Rectal smooth muscle tissue (tissue), 1 donor: ENCODE data around the gene GGCX.

Experiments
- H3K27ac ChIP-seq: one replicate; pipeline ENCODE4 v1.7.0; 2013; ENCODE audit warnings: low read depth, low read length, inconsistent platforms
- H3K27me3 ChIP-seq: one replicate; pipeline ENCODE4 v1.7.0; 2013; ENCODE audit warnings: low read length; ENCODE audit not compliant: control insufficient read depth, insufficient read depth
- H3K36me3 ChIP-seq: one replicate; pipeline ENCODE4 v1.7.0; 2013; ENCODE audit warnings: low read length; ENCODE audit not compliant: control insufficient read depth, insufficient read depth
- H3K4me1 ChIP-seq: one replicate; pipeline ENCODE4 v1.7.0; 2013; ENCODE audit warnings: low read length; ENCODE audit not compliant: control insufficient read depth, insufficient read depth
- H3K4me3 ChIP-seq: one replicate; pipeline ENCODE4 v1.7.0; 2013; ENCODE audit warnings: low read length
- H3K9ac ChIP-seq: one replicate; pipeline ENCODE4 v1.7.0; 2013; ENCODE audit warnings: low read length

GGCX gene

DNA sequence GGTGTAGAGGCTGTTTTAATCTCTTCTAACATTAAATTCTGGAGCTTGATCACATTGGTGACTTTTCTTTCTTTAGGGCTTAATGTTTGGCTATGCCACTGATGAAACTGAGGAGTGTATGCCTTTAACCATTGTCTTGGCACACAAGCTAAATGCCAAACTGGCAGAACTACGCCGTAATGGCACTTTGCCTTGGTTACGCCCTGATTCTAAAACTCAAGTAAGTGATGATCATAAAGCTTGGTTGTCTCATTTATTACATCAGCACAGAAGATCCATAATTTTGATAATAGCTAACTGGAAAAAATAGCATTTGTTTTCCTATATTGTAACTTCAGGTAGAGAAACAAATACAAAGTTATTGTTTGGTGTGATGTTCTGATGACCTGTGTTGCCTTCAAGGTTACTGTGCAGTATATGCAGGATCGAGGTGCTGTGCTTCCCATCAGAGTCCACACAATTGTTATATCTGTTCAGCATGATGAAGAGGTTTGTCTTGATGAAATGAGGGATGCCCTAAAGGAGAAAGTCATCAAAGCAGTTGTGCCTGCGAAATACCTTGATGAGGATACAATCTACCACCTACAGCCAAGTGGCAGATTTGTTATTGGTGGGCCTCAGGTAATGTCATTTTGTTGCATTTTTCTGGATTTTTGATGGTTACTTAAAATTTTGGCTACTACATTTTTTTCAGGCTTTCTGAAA, 19.4 kb downstream of the GGCX start:
- peak overlapping the region; percentile 35 for H3K27ac ChIP-seq
- H3K4me3 ChIP-seq = peak overlapping the region; percentile 100
- no peaks in the 10 kb centered on the region for H3K27me3 ChIP-seq
- H3K9ac ChIP-seq = no peak overlapping the region
- H3K4me1 ChIP-seq = peaks cover 28% of the 10 kb centered on the region
- H3K36me3 ChIP-seq = peaks cover 29% of the 10 kb centered on the region

DNA sequence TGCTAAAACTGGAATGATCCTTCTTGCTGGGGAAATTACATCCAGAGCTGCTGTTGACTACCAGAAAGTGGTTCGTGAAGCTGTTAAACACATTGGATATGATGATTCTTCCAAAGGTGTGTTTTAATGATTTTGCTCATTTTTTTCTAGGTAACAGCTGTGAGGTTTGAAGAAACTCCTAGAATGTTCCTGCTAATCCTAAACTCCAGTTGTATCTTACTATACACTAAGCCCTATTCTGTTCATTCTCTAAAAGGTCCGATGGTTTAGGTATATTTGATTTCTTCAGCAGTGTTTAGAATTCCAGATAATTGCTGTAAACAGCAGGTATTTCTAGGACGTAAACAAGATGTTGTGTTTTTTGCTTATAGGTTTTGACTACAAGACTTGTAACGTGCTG, 20.0 kb downstream of the GGCX start:
- Histone ChIP-seq H3K4me3 (peak overlapping the region; percentile 100), H3K4me1 (peaks cover 32% of the 10 kb centered on the region), H3K27ac (no peak overlapping the region), H3K9ac (no peak overlapping the region), H3K27me3 (no peaks in the 10 kb centered on the region), H3K36me3 (peaks cover 27% of the 10 kb centered on the region)

DNA sequence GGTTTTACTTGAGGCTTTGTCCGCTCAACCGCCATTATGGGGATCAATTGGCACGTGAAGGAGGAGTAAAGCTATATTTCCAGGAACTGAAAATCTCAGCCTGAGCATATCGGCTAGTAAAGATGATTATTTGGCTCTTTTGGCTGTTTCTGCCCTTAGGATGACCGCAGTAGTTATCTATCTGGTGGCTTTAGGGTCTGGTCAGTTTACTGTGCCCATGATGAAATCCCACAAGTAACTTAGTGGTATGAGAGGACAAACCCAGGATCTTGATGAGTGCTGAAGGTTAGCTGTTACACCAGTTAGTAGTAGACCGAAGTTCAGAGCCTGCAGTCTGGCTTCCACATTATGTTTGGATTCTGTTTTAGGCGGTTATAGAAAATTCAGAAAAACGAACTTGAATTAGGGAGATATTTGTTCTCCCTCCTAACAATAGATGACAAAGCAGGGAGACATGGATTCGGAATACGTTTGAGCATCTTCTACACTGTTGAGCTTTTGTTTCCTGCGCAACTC, 21.1 kb downstream of the GGCX start:
- Histone ChIP-seq H3K9ac (peak overlapping the region; percentile 73), H3K36me3 (peaks cover 23% of the 10 kb centered on the region), H3K27me3 (no peaks in the 10 kb centered on the region), H3K4me3 (peak overlapping the region; percentile 100), H3K27ac (peak overlapping the region; percentile 100), H3K4me1 (peaks cover 32% of the 10 kb centered on the region)

DNA sequence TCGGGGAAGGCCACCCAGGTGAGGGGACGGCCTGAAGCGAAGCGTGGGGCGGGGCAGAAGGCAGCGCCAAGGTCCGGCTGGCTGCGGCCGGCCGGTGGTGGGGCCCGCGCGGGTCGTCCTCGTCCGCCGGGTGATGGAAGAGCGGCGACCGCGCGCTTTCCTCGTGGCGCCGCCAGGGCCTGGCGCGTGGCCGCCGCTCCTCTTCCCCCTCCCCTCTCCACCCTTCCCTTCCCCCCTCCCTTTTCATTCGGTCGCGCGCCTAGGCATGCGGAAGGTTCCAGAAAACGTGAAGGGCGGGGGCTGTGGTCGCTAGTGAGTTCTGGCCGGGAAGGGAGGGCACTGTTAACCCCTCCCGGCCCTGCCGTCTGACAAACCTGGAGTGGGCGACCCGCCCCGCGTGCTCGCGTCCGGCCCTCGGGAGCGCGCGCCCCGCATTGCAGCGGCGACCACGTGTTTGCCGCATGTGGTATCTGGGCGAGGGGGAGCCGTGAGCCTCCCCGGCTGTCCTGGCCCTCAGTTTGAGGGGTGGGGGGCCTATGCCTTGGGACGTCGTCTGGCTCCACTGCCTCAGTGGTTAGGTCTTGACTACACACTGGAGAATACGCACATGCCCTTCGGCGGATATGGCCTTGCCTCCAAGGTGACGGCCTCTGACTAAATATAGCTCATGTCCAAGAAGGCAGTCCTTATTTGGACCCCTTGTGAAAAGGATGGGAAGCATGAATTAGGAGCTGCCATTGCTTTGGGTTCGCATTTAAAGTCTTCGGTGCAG, 21.7 kb downstream of the GGCX start:
- H3K36me3 ChIP-seq = peaks cover 23% of the 10 kb centered on the region
- no peaks in the 10 kb centered on the region for H3K27me3 ChIP-seq
- H3K4me1 ChIP-seq = peaks cover 32% of the 10 kb centered on the region

DNA sequence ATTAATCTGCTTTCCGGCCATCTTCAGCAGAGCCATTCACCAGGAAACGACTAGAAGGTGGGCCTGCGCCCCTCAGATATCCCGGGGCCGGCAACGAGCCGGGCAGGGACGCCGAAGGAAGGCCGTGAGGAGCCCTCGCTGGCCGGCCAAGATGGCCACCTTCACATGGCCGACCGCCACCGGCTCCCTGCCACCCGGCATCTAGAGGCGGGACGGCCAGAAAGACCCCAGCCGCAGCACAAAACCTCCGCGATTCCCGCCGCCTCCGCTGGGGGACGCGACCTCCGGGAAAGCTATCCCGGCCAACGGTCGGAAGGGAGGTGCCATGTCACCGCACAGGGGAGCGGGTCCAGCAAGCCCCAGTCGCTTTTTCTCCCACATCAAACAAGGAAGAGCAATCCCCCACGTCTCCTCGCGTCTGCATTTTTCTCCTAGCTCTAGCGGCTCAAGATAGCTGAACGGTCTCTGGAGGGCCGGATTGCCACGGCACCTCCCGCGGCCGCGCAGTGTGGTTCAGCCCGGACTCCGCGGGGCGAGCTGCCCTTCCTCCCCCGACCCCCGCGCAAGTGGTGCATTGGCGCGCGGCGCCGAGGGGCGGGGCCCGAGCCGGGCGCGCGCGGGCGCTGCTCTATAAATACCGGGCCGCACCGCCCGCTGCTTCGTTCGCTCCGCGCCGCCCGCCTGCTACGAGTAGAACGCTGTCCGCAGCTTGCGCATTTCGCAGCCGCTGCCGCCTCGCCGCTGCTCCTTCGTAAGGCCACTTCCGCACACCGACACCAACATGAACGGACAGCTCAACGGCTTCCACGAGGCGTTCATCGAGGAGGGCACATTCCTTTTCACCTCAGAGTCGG, 22.6 kb downstream of the GGCX start, which contains the start of gene MAT2A:
Gene MAT2A (plus strand): TSS at position 662 of the 854 bp plus-strand sequence. CDS start 120 bp downstream, at position 782.
- H3K9ac ChIP-seq = peak within 1 kb of the TSS; percentile 100
- peaks cover 30% of the 10 kb centered on the region for H3K4me1 ChIP-seq
- H3K27me3 ChIP-seq = no peaks in the 10 kb centered on the region
- H3K27ac ChIP-seq = peak within 1 kb of the TSS; percentile 100
- H3K4me3 ChIP-seq = peak within 1 kb of the TSS; percentile 100
- H3K36me3 ChIP-seq = peaks cover 18% of the 10 kb centered on the region

More for the DNA sequence above, 21.7 kb downstream of the GGCX start:
- Histone ChIP-seq H3K27ac (peak overlapping the region; percentile 100), H3K9ac (peak overlapping the region; percentile 100), H3K4me3 (peak overlapping the region; percentile 100)

DNA sequence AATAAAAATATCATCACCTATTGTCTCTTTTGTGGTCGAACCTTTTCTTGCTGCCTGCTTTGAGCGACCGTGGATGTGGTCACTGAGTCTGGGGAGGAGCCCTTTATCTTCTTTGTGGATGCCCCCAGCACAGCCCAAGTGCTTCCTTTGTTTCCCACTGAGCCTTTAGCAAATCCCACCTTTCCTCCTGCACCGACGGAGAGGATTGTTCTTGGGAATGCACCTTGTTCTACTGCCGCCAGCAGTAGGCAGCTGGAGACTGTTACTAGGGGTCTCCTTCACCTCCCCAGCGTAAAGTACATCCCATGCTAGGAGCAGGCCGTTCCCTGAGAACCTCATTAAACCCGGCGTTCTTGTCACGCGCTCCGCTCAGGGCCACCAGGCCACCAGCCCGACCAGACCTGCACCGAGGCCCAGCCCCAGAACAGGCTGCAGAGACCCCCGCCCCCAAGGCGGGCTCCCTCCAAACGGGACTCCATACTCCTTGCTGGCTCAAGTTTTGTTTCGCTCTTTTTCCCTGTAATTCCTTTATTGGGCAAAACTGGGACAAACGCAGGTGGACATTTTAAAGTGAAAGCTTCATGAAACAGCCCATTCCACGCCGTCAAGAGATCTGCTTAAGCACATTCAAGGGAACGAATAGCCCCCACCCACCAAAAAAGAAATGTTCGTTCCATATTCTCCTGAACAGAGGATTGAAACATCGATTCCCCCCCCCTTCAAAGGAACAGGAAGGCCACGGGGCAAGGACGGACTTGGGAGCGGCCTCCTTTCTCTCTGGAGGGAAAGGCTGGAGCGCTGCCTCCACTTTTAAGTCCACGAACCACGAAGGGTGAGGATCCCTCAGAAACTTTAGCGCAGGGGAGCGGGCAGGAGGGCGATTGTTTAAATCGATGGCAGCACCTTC, 23.4 kb downstream of the GGCX start:
- peak overlapping the region; percentile 100 for H3K4me3 ChIP-seq
- peaks cover 15% of the 10 kb centered on the region for H3K36me3 ChIP-seq
- no peaks in the 10 kb centered on the region for H3K27me3 ChIP-seq
- peak overlapping the region; percentile 100 for H3K27ac ChIP-seq
- peaks cover 30% of the 10 kb centered on the region for H3K4me1 ChIP-seq
- peak overlapping the region; percentile 97 for H3K9ac ChIP-seq

DNA sequence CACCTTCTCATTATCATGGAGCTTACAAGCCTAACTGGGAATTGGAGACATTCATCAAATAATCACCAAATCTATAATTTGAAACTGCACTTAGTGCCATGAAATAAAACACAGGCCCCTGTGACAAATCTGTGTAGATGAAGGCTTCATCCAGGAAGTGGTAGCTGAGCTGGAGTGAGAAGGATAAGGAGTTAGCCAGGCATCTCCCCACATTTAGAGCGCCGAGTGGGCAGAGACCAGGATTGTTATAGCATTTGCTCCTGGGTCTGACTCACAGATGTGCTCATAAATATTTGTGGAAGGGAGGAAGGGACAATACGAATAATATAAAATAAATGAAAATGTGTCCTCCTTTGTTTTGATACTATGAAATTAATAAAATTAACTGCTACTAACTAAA, 24.8 kb downstream of the GGCX start:
- H3K4me3 ChIP-seq = no peak overlapping the region
- no peaks in the 10 kb centered on the region for H3K27me3 ChIP-seq
- H3K36me3 ChIP-seq = peaks cover 1% of the 10 kb centered on the region
- H3K27ac ChIP-seq = peak overlapping the region; percentile 100
- no peak overlapping the region for H3K9ac ChIP-seq
- peaks cover 17% of the 10 kb centered on the region for H3K4me1 ChIP-seq

DNA sequence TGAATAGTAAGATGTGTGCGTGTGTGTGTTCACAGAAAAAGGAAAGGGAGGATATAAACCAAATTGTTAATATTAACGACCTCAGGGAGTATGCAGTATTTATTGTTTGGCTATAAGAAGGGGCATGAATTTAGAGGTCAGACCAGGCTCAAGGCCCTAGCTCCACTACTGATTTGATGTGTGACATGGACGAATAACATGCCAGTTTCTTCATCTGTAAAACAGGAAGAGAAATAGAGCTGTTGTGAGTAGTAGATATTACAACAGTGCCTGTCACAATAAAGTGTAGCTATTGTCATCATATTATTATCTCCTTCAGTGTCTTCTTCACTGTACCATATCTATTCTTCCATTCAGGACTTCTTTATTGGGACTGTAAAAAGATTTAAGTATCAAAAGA, 26.4 kb downstream of the GGCX start:
- no peaks in the 10 kb centered on the region for H3K36me3 ChIP-seq
- H3K27ac ChIP-seq = no peak overlapping the region
- no peaks in the 10 kb centered on the region for H3K27me3 ChIP-seq
- peaks cover 12% of the 10 kb centered on the region for H3K4me1 ChIP-seq
- H3K4me3 ChIP-seq = no peak overlapping the region
- no peak overlapping the region for H3K9ac ChIP-seq

DNA sequence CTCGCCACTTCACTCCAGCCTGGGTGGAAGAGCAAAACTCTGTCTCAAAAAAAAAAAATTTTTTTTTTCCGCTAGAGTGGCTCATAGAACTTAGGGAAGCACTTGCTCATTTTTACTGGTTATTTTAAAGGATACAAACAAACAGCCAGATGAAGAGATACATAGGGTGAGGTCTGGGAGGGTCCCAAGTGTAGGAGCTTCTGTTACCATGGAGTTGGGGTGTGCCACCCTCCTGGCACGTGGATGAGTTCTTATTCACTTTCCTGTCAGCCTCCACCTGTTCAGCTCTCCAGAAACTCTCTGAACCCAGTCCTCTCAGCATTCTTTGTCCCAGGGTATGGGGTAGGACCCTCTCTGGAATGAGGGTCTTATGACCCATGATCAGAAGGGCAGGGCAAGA, 27.2 kb downstream of the GGCX start:
- Histone ChIP-seq H3K27me3 (no peaks in the 10 kb centered on the region), H3K4me1 (peaks cover 12% of the 10 kb centered on the region), H3K27ac (no peak overlapping the region), H3K36me3 (no peaks in the 10 kb centered on the region), H3K4me3 (no peak overlapping the region), H3K9ac (no peak overlapping the region)

DNA sequence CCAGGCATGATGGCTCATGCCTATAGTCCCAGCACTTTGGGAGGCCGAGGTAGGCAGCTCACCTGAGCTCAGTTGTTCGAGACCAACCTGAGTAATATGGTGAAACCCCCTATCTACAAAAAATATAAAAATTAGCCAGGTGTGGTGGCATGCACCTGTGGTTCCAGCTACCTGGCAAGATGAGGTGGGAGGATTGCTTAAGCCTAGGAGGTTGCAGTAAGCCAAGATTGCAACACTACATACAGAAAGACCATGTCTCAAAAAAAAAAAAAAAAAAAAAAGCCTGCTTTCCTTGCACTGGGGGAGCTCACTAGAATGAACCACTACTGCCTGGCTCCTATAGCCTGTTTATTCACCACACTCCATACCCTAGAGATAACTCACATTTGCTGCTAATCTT, 29.7 kb downstream of the GGCX start:
- H3K9ac ChIP-seq = no peak overlapping the region
- H3K4me1 ChIP-seq = peaks cover 4% of the 10 kb centered on the region
- H3K36me3 ChIP-seq = no peaks in the 10 kb centered on the region
- no peak overlapping the region for H3K4me3 ChIP-seq
- no peak overlapping the region for H3K27ac ChIP-seq
- no peaks in the 10 kb centered on the region for H3K27me3 ChIP-seq

DNA sequence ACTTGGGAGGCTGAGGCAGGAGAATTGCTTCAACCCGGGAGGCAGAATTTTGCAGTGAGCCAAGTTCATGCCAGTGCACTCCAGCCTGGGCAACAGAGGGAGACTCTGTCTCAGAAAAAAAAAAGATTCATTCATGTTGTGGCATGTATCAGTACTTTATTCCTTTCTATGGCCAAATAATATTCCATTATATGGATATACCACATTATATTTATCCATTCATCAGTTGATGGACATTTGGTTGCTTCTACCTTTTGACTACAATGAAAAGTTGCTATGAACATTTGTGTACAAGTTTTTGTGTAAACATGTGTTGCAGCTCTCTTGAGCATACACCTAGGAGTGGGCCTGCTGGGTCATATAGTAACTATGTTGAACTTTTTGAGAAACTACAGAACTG, 31.5 kb downstream of the GGCX start:
- Histone ChIP-seq H3K27ac (no peak overlapping the region), H3K4me1 (peaks cover 5% of the 10 kb centered on the region), H3K27me3 (no peaks in the 10 kb centered on the region), H3K9ac (no peak overlapping the region), H3K4me3 (no peak overlapping the region), H3K36me3 (no peaks in the 10 kb centered on the region)
